GM18868 (cell line): ENCODE results near the gene EVX2.

Experiments used
- ATAC-seq: cut with Tn5 transposase; IDR thresholded peaks from one replicate; pipeline ENCODE4 v1.9.1; 2021; ENCODE audit warnings: mild to moderate bottlenecking, moderate library complexity; ENCODE audit not compliant: unreplicated experiment

Gene EVX2

DNA sequence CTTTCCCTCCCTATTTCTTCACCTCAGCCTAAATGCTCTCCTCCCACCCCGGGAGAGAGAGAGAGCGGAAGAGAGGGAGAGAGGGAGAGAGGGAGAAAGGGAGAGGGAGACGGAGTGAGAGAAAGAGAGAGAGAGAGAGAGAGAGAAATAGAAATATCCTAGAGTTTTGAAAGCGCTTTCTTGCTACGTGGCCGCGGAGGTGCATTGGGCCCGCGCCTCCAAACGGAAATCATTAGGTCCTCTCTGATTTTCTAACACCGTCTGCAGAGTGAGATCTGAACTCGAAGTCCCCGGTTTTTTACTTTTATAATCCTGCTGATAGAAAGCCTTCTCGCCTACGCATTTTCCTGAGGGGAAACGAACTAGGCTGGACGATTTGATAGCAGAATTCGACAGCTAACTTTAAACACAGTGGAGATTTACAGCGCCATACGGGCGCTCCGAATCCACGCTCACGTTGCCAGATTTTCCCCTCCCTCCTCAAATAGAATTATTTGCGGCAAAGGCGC is 903 bp upstream of the EVX2 start:
- no peak for ATAC-seq

DNA sequence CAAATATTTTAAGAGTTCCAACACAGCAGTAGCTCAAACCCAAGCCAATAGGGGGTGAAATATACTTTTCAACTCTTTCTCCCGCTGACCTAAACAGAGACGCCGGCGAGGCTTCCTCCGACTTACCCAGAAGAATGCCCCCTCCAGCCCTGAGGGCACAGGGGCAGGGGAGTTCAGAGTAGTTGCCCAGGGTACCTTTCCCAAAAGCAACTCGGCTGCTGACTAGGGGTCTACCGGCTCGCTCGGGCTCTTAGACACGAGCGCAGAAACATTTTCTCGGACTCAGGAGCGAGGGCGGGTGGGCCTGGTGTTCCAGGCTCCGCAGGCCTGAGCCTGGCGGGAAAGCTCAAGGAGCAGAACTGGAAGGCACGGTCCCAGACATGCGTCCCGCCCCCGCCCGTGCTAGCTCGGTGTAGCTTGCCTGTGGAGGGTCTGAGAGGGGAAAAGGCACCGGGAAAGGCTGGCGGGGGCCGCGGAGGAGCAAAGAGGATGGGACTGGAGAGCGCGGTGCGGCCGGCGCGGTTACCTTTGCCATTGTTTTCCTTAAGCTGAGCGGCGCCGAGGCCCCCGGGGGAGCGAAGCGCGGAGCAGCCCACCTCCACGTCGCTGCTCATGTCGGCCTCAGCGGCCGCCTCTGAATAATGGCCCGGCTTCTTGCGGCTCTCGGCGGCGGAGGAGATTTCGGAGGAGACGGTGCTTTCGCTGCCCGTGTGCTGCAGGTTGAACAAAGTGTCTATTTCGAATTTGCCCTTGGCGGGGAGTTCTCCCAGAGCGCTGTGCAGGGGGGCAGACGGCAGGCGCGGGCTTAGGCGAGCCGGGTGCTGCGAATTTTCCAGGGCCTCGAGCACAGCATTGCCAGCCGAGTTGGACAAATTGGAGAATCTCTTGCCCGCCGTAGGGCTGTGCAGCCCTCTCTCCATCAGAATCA is 674 bp downstream of the EVX2 start:
- ATAC-seq, result no peak

DNA sequence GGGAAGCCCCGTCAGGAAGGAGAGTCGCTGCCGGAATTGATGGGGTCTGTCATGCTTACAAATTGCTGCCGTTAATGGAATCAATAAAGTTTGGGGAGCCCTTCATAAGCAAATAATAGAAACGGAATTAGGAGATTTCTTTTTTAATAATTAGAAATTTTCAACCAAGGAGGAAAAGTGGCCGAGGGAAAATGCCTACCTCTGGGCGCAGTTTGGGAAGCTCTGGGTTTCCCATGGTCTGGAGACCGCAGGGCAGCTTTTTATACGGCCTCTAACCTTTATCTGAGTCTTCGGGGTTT is 1.3 kb downstream of the EVX2 start:
- ATAC-seq, result no peak

DNA sequence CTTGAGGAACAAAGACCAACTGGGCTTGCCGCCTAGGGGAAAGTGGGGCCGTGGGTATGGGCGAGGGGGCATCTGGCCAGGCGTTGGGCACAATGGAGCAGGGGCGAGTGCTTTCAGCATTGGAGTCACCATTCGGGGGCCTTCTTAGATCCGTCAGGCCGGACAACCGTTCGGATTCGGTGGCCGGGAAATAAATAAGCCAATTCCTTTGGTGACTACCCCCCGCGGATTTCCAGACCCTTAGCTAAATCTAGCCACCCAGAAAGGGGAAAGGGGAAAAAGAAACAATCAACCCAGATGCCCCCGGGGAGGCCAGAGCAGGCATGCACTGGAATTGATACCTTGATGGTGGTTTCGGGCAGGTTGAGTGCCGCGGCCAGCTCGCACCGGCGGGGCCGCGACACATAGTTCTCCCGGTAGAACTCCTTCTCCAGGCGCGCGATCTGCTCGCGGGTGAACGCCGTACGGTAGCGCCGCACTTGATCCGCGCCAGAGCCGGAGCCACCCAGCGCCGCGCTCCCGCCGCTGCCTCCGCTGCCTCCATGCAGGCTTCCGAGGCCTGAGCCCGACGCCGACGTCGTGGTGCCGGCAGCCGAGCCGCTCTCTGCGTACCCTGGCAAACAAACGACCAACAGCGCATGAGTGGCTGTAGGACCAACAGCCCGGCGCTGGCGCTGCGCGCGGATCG is 1.8 kb downstream of the EVX2 start:
- ATAC-seq, result no peak

DNA sequence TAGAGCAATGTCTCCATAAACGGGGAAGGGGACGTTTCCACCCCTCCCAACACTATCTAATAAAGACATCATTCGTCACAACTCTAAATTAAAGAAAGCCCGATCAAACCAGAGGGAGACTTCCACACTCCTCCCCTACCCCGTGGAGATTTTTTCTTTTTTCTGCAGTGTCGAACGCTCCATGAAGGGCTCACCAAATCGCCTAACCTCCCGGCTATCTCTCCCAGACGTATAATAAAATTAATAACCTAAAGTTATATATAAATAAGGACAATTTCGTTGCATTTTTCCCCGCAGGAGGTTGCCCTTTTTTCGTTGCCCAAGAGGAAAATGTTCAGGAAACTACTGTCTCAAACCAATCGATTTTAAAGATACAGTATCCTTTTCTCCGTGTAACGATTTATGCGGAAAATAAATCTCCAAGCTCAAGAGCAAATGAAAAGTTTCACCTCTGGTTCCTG is 2.4 kb downstream of the EVX2 start:
- ATAC-seq, result no peak

DNA sequence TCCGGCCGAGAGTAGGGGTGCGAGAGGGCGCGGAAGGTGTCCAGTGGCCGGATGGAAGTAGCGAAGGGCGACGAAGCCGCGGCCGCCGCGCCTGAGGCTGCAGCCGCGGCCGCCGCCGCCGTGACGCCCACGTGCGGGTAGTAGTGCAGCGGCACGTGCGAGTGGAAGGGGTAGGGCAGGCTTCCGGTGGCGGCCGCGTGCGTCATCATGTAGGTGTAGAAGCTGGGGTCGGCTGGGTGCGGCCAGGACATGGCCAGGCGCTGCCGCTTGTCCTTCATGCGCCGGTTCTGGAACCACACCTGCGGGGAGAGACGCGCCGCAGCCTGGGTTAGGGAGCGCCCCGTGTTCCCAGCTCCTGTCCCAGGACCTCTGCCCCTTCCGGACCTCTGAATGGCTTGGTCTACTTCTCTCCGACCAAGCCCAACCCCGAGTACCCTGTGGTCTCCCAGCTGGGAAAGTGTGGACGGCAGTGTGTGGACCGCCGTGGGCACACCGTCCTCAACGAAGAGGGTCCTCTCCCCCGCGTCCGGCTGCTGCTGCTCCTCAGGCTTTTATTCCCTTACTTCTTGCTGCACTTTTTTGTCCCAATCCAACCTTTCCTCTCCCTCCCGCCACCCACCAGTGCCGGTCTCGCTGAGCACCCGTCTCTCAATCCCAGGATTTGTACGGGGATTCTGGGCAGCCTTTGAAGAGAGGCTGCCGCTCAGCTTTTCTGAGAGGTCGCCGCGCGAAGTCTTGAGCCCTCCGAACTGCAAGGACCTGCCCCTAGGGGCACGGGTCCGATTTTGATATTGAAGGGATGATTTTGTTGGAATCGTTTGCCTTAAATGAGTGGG is 3.0 kb downstream of the EVX2 start:
- no peak for ATAC-seq

DNA sequence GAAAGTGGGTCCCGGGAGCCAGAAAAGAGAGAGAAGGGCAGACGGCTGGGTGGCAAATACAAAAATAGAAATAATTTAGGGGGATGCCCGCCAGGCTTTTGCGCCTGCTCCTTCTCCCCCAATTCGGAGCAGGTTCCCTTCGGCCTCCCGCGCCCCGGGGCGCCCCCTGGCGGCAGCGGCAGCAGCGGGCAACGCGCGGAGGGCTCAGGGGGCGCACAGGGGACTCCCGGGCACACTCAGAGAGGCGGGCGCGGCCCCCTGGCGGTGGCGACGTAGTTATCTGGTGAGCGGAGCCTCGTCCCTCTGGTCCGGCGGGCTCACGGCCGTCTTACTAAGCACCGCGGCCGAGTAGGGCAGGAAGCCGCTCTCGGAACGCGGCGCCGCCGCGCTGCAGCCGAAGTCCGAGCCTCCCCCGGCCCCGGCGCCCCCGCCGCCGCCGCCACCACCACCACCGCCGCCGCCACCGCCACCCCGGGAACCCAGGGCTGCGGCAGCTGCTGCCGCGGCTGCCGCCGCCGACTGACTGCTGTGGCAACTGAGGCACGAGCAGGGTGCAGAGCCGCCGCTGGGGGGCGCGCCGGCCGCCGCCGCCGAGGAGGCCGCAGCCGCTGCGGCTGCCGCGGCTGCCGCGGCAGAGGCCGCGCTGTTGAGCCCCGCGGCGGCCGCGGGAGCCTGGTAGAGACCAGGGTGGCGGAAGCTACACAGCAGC is 3.8 kb downstream of the EVX2 start:
- no peak for ATAC-seq

DNA sequence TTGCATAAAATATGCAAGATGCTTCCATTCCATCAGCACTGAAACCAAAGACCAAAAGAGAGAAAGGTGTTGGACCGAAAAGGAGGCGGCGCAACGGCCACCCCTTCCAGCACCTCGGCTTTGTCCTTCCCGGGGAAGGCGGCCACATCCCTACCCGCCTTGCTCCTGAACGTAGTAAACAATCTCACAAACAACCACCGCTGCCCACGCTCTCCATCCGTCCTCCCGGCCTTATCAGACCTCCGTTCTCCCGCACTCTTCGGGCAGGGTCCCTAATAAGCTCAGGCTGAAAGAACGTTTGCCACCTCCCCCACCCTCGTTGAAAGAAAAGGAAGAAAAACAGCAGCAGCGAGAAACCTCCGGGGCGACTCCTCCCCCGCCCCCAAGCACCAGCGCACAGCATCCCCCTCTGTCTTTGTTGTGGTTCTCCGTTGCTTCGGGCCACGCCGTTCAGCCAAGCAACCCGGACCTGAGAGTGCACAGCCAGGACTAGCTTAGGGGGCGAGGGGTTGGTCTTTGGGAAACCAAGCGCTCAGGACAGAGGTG is 4.4 kb downstream of the EVX2 start:
- no peak for ATAC-seq

DNA sequence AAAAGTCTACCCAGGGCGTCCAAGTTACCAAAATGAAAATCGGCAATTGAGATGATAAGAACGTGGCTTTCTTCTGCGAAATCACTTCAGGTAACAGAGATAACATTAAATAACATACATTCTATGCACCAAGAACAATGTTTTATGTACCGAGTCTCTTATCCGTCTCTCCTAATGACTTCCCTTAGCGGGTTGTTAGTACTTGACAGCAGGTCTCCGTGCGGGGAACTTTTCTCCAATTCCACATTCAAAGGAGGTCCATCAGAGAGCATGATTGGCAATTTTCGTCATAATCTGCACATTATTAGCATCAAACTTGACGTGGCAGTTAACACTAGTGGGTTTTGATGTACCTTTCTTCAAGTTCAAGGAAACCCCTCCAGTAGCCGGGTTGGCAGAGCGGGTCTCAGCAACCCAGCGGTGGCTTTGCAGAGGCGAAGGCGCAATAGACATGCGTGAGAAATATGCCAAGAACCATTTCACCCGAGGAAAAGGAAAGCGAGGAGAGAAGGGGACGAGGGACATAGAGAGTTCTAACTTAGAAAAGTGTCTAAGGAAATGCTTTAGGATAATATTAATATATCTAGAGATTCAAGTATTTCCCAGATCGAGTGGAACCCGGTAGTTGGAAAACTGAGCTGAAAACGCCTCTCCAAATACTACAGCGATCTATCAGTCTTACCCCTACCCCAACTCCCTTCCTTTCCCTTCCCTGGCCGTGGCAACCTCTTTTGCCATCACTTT is 5.0 kb downstream of the EVX2 start:
- ATAC-seq, result no peak

DNA sequence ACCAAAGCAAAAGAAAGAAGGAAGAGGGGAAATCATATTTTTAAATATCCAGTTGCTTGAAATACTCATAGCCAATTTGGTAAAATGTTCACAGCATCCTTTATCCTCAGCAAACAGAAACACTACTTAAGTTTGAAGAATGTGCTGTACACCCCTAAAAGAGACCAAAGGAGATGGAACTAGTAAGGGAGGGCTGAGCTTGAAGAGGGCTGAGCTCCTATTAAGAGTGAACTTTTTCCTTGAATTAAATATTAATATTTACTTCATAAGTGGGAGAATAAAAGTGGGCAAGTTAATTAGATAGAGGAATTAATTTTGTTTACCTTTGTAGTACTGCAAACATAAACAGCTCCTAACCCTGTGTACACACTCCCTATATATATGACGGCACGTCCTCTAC is 7.0 kb downstream of the EVX2 start:
- no peak for ATAC-seq

DNA sequence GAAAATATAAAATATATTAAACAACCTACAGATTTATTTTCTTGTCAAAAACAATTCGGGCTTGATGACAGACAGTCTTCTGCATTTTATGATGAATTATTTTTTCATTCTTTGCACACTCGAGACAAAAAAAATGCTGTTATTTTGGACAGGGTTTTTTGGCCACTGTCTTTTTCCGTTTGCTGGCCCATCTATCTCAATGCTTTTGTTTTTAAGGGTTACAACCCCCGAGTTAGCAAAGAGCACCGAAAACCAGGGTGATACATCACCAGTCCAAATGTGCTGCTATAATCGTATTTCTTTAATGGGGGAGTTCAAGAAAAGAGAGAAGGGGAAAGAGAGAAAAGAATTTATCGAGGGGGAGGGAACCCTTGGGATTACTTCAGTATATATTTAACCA is 7.7 kb downstream of the EVX2 start:
- ATAC-seq, result no peak

DNA sequence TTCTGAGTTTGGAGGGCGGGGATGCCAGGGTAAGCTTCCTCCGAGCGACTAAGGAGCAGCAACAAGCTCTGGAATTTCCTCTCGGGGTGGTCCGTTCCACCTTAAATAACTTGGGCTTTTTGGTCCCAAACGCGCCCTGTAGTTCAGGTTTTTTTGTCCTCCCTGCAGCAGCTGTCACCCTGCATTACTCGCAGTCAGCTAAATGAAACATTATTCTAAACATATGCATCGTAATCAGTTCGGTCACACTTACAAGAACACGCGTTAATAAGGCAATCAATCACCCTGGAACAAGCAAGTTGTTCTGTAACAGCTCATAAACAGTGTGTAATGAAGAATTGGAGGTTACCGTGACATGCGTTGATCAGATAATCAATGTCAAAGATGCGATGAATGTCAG is 8.3 kb downstream of the EVX2 start:
- ATAC-seq, result no peak

DNA sequence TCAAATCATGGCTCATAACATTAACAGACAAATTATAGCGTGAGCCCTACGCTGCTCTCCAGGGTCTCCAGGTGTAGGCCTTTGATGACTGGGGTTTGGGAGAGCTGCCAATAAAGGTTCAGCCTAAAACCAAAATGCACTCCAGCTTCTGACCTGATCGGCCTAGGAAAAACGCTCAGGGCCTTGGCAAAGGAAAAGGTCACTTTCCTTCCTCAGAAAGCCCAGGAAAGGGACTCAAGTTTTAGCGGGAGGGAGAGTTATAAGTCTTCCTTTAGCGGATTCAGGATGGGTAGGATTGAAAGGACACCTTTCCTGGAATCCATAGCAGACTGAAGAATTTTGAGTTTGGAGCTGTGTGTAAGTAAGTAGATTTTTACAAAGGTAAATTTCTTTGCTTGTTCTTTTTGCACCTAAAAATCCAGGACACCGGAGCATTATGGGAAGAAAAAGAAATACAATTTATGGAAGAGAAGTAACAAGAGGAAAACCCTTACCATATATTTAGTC is 8.8 kb downstream of the EVX2 start:
- no peak for ATAC-seq

DNA sequence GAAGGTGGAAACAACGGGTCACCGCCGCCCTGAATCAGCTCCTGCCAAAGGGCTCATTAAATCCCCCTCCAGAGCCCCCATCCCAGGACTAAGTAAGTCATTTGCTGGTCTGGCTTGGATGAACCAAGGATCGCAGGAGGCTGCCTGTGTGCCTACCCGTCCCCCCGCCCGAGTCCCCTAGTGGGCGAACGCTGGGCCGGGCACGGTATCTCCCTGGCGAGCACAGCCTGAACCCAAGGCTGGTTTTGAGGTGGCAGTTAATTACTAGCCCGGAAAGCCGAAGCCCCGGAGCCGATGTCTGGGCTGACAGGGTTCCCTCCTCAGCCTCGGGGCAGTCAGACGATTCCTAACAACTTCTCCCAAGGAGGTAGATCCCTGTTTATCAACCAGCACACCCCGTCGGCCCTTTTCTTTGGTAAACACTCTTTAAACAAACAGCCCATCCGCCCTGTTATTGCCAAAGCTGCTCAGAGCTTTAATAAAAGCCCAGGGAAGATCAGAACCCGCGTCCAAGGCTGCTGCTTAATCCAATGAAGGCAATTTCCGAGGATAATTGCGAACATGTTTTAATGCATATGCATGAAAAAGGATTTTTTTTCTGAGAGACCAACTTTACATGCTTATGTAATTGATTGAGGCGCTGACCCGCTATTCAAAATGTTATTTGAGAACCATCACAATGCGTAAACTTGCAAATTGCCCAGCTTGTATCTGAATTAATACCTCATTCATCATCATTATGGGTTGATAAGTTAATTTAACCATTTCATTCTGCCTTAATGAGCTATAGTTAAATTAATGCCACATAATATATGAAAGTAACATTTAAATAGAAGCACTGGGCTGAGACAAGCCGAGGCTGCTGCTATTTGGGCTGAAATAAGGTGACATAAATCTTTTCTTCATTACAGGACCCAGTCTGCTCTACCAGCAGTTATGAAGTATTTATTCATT is 10.5 kb downstream of the EVX2 start:
- ATAC-seq, result no peak

DNA sequence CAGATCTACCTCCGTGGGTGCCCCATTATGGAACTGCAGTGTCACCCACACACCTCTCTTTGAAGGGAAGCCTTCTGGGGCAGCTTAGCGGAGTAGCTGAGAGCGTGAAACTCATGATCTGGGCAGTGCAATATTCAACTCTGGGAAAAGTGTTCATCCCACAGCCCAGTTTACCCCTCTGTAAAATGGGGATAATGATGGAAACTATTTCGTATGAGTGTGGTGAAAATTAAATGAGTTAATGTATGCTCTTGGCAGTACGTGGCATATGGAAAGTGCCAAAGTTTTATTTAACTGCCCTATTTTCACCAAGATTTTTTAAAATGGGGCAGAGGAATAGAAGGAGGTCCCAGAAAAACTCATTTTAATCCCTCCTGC is 11.5 kb downstream of the EVX2 start:
- no peak for ATAC-seq

DNA sequence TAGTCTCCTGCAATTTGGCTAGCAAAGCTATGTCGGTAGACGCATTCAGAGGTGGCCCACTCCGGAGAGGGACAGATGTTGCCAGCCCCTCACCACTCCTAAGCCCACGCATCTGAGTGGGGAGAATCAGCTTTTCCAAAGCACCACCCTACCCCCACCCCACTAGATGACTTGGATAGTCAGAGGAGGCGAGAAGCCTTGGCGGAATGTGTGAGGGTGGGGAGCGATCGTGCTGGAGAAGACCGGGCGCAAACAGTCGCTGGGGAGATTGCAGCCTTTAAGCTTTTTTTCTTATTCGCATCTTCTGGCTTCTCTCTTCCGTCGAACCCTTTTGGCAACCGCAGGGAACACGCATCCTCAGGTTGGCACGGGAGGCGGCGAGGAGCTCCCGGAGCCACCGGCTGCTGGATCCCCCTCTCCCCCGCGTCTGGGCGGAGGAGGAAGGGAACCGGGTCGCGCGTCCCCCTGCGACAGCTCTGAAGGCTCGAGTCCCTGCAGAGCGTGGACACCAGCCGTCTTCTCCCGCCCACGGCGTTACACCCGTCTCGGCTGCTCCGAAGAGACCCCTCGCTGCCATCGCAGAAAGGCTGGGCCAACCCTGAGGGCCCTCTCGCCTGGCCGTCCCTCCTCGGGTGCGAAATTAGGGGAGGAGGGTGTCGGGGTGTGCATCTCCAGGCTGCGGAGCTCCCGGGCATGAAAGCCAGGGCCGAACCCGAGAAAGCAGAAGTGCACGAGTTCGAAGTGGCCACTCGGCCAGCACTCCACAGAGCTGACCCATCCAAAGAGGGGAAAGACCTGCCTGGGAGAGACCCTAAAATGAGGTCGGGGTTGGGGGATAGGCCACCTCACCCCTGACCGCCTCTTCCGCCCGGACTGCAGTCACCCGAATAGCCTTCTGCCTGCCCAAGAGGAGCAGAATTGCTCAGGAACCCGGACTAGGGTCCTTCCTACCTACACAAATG is 12.2 kb downstream of the EVX2 start:
- ATAC-seq, result no peak

DNA sequence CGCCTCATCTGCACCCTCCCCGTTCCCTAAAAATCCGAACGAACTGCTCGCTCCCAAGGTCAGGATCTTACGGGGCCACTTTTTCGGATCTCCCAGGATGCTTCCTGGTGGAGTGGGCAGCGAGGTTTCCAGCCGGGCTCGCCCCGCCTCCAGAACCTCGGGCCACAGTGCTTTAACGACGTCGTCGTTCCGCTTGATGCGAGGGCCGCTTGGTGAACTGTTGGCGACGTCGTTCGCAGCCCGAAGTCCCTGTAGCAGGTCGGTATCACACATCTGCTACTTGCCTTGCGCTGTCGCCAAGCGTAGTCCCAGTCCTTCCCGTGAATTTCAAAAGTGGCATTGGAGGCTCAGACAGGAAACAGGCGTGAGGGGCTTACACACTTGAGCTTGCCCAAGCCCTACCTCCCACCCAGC is 15.3 kb downstream of the EVX2 start:
- no peak for ATAC-seq
